GM12878 (cell line): ENCODE data around the gene TRIM72. TPM values are rescaled to one million over a fixed set of nuclear protein-coding genes. Genes with fewer than 3 reads are reported as not detected.

Experiments
- ATAC-seq: fragments of 200-7000 bp; cut with Tn5 transposase; 3 replicates; pipeline ENCODE4 v1.9.1; 2020; ENCODE audit warnings: mild to moderate bottlenecking, moderate library complexity
- BruUV-seq: library from RNA; stranded (reverse); fragments of 400-500 nt; replicated peaks from 2 replicates; lab custom pipeline; 2021; lab: Mats Ljungman, UMichigan
- CTCF ChIA-PET: fragments of 300-600 bp; sonication (Branson Sonifier 250); formaldehyde crosslinking; extraction: SDS; loops from one replicate; lab custom pipeline; 2021; ENCODE audit warnings: inconsistent platforms; lab: Yijun Ruan, JAX
- POLR2A ChIA-PET: fragments of 350-600 bp; formaldehyde crosslinking; extraction: SDS; loops from one replicate; lab custom pipeline; 2021; ENCODE audit warnings: inconsistent platforms; lab: Charles Lee
- RAD21 ChIA-PET: fragments of 300-600 bp; sonication (Branson Sonifier 250); formaldehyde crosslinking; loops from one replicate; lab custom pipeline; 2023; ENCODE audit warnings: antibody characterized with exemption; ENCODE audit not compliant: unreplicated experiment; lab: Charles Lee
- SMC1A ChIA-PET: fragments of 300-600 bp; sonication (Branson Sonifier 250); formaldehyde crosslinking; loops from one replicate; lab custom pipeline; 2023; ENCODE audit not compliant: unreplicated experiment, uncharacterized antibody; lab: Charles Lee
- DNase-seq: peaks from one replicate; pipeline ENCODE4 v3.0.0-alpha.2; 2011; ENCODE audit warnings: low read depth, low spot score
- FAIRE-seq: peaks from 3 replicates; lab custom pipeline; 2011; peaks lifted over from hg19 to GRCh38; lab: Jason Lieb, UNC
- H2AFZ ChIP-seq: 2 replicates; pipeline ENCODE4 v1.6.0; 2011; ENCODE audit warnings: low read depth, low read length, control low read depth; ENCODE audit not compliant: control insufficient read depth
- H3K27ac ChIP-seq: 2 replicates; pipeline ENCODE4 v1.5.1; 2011; ENCODE audit warnings: control low read depth; ENCODE audit not compliant: control insufficient read depth, insufficient read depth
- H3K27me3 ChIP-seq, 2 experiments: replicated peaks in 1 of 2; 2 replicates each; pipeline versions ENCODE4 v1.6.0 to v1.6.1; 2011; ENCODE audit warnings: low read length in 1 of 2; ENCODE audit not compliant: control insufficient read depth in 2 of 2, insufficient read depth in 2 of 2
- H3K36me3 ChIP-seq, 2 experiments: 2 replicates each; pipeline ENCODE4 v1.5.1; 2011; ENCODE audit warnings: low read length in 1 of 2; ENCODE audit not compliant: control insufficient read depth in 2 of 2, insufficient read depth in 2 of 2
- H3K4me1 ChIP-seq: 2 replicates; pipeline ENCODE4 v1.6.1; 2011; ENCODE audit warnings: mild to moderate bottlenecking, low read length, moderate library complexity, mixed read lengths; ENCODE audit not compliant: control insufficient read depth, insufficient read depth
- H3K4me2 ChIP-seq: 2 replicates; pipeline ENCODE4 v1.6.0; 2011; ENCODE audit warnings: control low read depth; ENCODE audit not compliant: control insufficient read depth, insufficient read depth
- H3K4me3 ChIP-seq: fragments of 200-600 bp; sonication (generic); 2 replicates; pipeline ENCODE4 v1.5.1; 2016
- H3K79me2 ChIP-seq: 2 replicates; pipeline ENCODE4 v1.6.0; 2011; ENCODE audit warnings: low read length; ENCODE audit not compliant: control insufficient read depth, insufficient read depth
- H3K9ac ChIP-seq: 2 replicates; pipeline ENCODE4 v1.8.0; 2011; ENCODE audit warnings: low read length, control low read depth, mixed read lengths; ENCODE audit not compliant: control insufficient read depth, insufficient read depth
- H3K9me3 ChIP-seq: replicated peaks from 3 replicates; pipeline ENCODE4 v1.5.1; 2011; ENCODE audit warnings: mild to moderate bottlenecking, low read length; ENCODE audit not compliant: control insufficient read depth, insufficient read depth
- H4K20me1 ChIP-seq: 2 replicates; pipeline ENCODE4 v1.6.0; 2011; ENCODE audit not compliant: control insufficient read depth, insufficient read depth
- BMI1 ChIP-seq: fragments of 450-650 bp; IDR thresholded peaks from 2 replicates; pipeline ENCODE4 v1.6.1; 2016; ENCODE audit warnings: mild to moderate bottlenecking, moderate library complexity, borderline replicate concordance
- ETV6 ChIP-seq, 2 experiments: fragments of 450-650 bp in 1 of 2; IDR thresholded peaks in 1 of 2; conservative IDR thresholded peaks in 1 of 2; 2 replicates each; pipeline ENCODE4 v1.6.1; 2014; ENCODE audit warnings: antibody characterized with exemption in 1 of 2, borderline replicate concordance in 1 of 2, low read depth in 1 of 2, mild to moderate bottlenecking in 1 of 2, moderate library complexity in 1 of 2
- NR2C1 ChIP-seq: fragments of 450-650 bp; IDR thresholded peaks from 2 replicates; pipeline ENCODE4 v1.6.1; 2017; ENCODE audit warnings: antibody characterized with exemption, mild to moderate bottlenecking, moderate library complexity
- SMAD1 ChIP-seq: fragments of 450-650 bp; IDR thresholded peaks from 2 replicates; pipeline ENCODE4 v1.6.1; 2018; ENCODE audit warnings: mild to moderate bottlenecking, low read depth; ENCODE audit not compliant: partially characterized antibody
- ZNF687 ChIP-seq: fragments of 450-650 bp; IDR thresholded peaks from 2 replicates; pipeline ENCODE4 v1.6.1; 2017; ENCODE audit warnings: mild to moderate bottlenecking, moderate library complexity
- WGBS: methylation state at CpG from one replicate; pipeline ENCODE4 v1.1.6; 2016; ENCODE audit warnings: low lambda C conversion rate; ENCODE audit not compliant: insufficient replicate concordance, insufficient coverage; ENCODE audit errors: missing lambda C conversion rate; 5-methylcytosine and 5-hydroxymethylcytosine counted together
- in situ Hi-C: fragments of 300-500 bp; cut with MboI; formaldehyde crosslinking; loops from 9 replicates; pipeline ENCODE4 v1.14.3; 2018; ENCODE audit warnings: mixed read lengths
- intact Hi-C: fragments of 100-400 bp; cut with micrococcal nuclease; formaldehyde crosslinking; loops from one replicate; pipeline ENCODE4 v1.14.2; 2022; ENCODE audit not compliant: unreplicated experiment
- polyA plus RNA-seq, 11 experiments: library from polyadenylated mRNA; depleted of rRNA in 4 of 11; unstranded in 6 of 11; stranded (reverse) in 5 of 11; fragments of >200 nt; fragmentation: Nextera tagmentation in 4 of 11; fragmentation: Illumina TruSeq in 1 of 11; extraction: Ambion mirVana in 4 of 11; extraction: Trizol in 1 of 11; gene quantifications; 1 replicate in 1 of 11; 2 replicates in 10 of 11; pipeline versions ENCODE4 v1.2.1 to v1.2.3, GENCODE V29; 2011 to 2016; ENCODE audit warnings: inconsistent platforms in 2 of 11, missing spikeins in 2 of 11, low read depth in 1 of 11
- total RNA-seq, 4 experiments: library from RNA; depleted of rRNA in 3 of 4; stranded (reverse); fragments of >200 nt in 3 of 4; fragmentation: Illumina TruSeq in 1 of 4; extraction: Trizol in 1 of 4; gene quantifications; 2 replicates each; pipeline versions ENCODE4 v1.2.1 to v1.2.3, GENCODE V29; 2013 to 2021

Gene TRIM72
- total and polyA plus RNA-seq, 10 of the 15 experiments (the other 5 are each of a cell fraction or from before 2014, with no cell fraction given): 0.03 to 1.2 (median 0.23) TPM; not detected in 1

DNA sequence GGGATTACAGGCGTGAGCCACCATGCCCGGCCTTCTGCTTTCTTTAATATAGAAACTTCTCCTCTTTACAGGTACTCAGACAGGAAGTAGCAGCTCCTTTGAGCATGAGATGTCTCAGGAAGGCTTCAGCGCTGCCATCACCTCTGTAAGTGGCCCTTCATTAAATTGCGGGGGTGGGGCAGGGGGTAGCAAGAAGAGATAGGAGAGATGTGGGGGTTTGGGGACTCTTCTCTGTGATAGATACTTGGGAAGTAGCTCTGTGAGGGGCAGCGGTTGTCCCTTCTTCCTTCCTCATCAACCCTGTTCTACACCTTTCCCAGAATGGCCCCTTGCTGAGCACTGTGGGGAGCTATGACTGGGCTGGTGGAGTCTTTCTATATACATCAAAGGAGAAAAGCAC lies 62.7 kb downstream of the TRIM72 start:
- Histone ChIP-seq H3K79me2 (no peaks in the 10 kb centered on the region), H3K9me3 (no peaks in the 10 kb centered on the region), H3K27me3 (no peaks in the 10 kb centered on the region), H3K9ac (no peak overlapping the region), H3K36me3 (no peaks in the 10 kb centered on the region), H4K20me1 (no peaks in the 10 kb centered on the region), H3K4me3 (no peak overlapping the region), H2AFZ (no peak overlapping the region), H3K27ac (no peak overlapping the region), H3K4me1 (no peaks in the 10 kb centered on the region), H3K4me2 (no peak overlapping the region)
- CTCF ChIA-PET: interaction anchor here (1.6 kb wide), 1 partner anchor 57 kb away, joined by 4 read pairs; no protein-coding TSS in a partner anchor
- SMC1A ChIA-PET: interaction anchor here (0.9 to 1.2 kb wide), 2 partner anchors 10 to 30 kb away, joined by 4 to 5 read pairs; no protein-coding TSS in a partner anchor
- no peak for FAIRE-seq
- WGBS: 96% methylated on average over 5 of the region's 5 CpGs
- intact Hi-C loops: no loop called here
- no peak for ATAC-seq
- RAD21 ChIA-PET: no interaction called here
- no peak for DNase-seq
- TF ChIP-seq ETV6 (conservative IDR thresholded peaks at IDR 0.05 in 1 of 2, IDR thresholded peaks at IDR 0.05 in 1 of 2; ENCODE audit: borderline replicate concordance in 1 of 2, low read depth in 1 of 2) (no peak), SMAD1 (no peak), NR2C1 (no peak), BMI1 (no peak), ZNF687 (no peak)
- in situ Hi-C loops: no loop called here
- BruUV-seq: no TSS peak
- POLR2A ChIA-PET: no interaction called here
